HEK293 (cell line): ENCODE results near the gene C2CD4C.
A peak's percentile ranks its signal among the peaks of the same experiment; 100 is the strongest.
"Not testable (repeated sequence)": the region's sequence is repeated elsewhere in the genome, so short reads cannot be mapped to it uniquely, and the experiment has no call there.

Experiments
- CTCF ChIA-PET: fragments of 350-600 bp; formaldehyde crosslinking; extraction: SDS; loops from one replicate; lab custom pipeline; 2021; ENCODE audit warnings: antibody characterized with exemption; lab: Yijun Ruan, JAX
- POLR2A ChIA-PET: fragments of 300-600 bp; formaldehyde crosslinking; extraction: SDS; loops from one replicate; lab custom pipeline; 2020; ENCODE audit warnings: antibody characterized with exemption, inconsistent platforms; lab: Yijun Ruan, JAX
- H3K27ac ChIP-seq: fragments of 200-500 bp; sonication (Bioruptor generic); 2 replicates; pipeline ENCODE4 v1.5.1; 2014; ENCODE audit warnings: low read depth, low read length, control low read depth, inconsistent platforms; ENCODE audit errors: extremely low read depth
- H3K36me3 ChIP-seq, 2 experiments: fragments of 200-500 bp in 1 of 2; sonication (Bioruptor generic) in 1 of 2; 1 replicate in 1 of 2; 2 replicates in 1 of 2; pipeline ENCODE4 v1.5.1; 2014 to 2017; ENCODE audit warnings: inconsistent platforms in 2 of 2, low read length in 2 of 2; ENCODE audit not compliant: control insufficient read depth in 2 of 2, insufficient read depth in 1 of 2
- H3K4me1 ChIP-seq: fragments of 200-500 bp; sonication (Bioruptor generic); 2 replicates; pipeline ENCODE4 v1.5.1; 2014; ENCODE audit warnings: mild to moderate bottlenecking, low read length, inconsistent platforms; ENCODE audit not compliant: control insufficient read depth, insufficient read depth
- H3K4me3 ChIP-seq: 2 replicates; pipeline ENCODE4 v1.5.1; 2011; ENCODE audit warnings: low read depth, mild to moderate bottlenecking, control low read depth, low read length, moderate library complexity
- H3K9me3 ChIP-seq: fragments of 200-500 bp; sonication (Bioruptor generic); 2 replicates; pipeline ENCODE4 v1.5.1; 2014; ENCODE audit warnings: low read depth, low read length, inconsistent platforms; ENCODE audit not compliant: control insufficient read depth, insufficient read depth
- BCL11A ChIP-seq: fragments of 450-650 bp; formaldehyde crosslinking; IDR thresholded peaks from 2 replicates; pipeline ENCODE4 v1.5.1; 2016; ENCODE audit warnings: low read depth, missing biosample characterization, missing genetic modification characterization
- GLI4 ChIP-seq: fragments of 450-650 bp; formaldehyde crosslinking; IDR thresholded peaks from 2 replicates; pipeline ENCODE4 v1.5.1; 2016; ENCODE audit warnings: missing biosample characterization, missing genetic modification characterization
- KLF9 ChIP-seq: fragments of 450-650 bp; formaldehyde crosslinking; IDR thresholded peaks from 2 replicates; pipeline ENCODE4 v1.5.1; 2016; ENCODE audit warnings: missing biosample characterization, missing genetic modification characterization, low read depth
- SCRT2 ChIP-seq: fragments of 450-650 bp; formaldehyde crosslinking; IDR thresholded peaks from 2 replicates; pipeline ENCODE4 v1.5.1; 2016; ENCODE audit warnings: missing biosample characterization, missing genetic modification characterization
- SP7 ChIP-seq: fragments of 450-650 bp; formaldehyde crosslinking; IDR thresholded peaks from 2 replicates; pipeline ENCODE4 v1.5.1; 2016; ENCODE audit warnings: missing biosample characterization, missing genetic modification characterization
- ZBTB21 ChIP-seq: fragments of 450-650 bp; formaldehyde crosslinking; IDR thresholded peaks from 2 replicates; pipeline ENCODE4 v1.5.1; 2017; ENCODE audit warnings: missing biosample characterization, missing genetic modification characterization
- ZNF423 ChIP-seq: fragments of 450-650 bp; formaldehyde crosslinking; IDR thresholded peaks from 2 replicates; pipeline ENCODE4 v1.5.1; 2016; ENCODE audit warnings: missing biosample characterization, missing genetic modification characterization
- ZNF510 ChIP-seq: fragments of 450-650 bp; formaldehyde crosslinking; IDR thresholded peaks from 2 replicates; pipeline ENCODE4 v1.5.1; 2018; ENCODE audit warnings: mild to moderate bottlenecking, missing genetic modification characterization, missing biosample characterization; ENCODE audit not compliant: insufficient replicate concordance
- ZXDB ChIP-seq: fragments of 450-650 bp; formaldehyde crosslinking; IDR thresholded peaks from 2 replicates; pipeline ENCODE4 v1.5.1; 2016; ENCODE audit warnings: missing biosample characterization, missing genetic modification characterization
- TF ChIP-seq, protein P1 (sequence below): fragments of 450-650 bp; formaldehyde crosslinking; IDR thresholded peaks from 2 replicates; pipeline ENCODE4 v1.5.1; 2017; ENCODE audit warnings: missing biosample characterization, missing genetic modification characterization
- TF ChIP-seq, protein P2 (sequence below): fragments of 450-650 bp; formaldehyde crosslinking; IDR thresholded peaks from 2 replicates; pipeline ENCODE4 v1.5.1; 2016; ENCODE audit warnings: missing biosample characterization, missing genetic modification characterization
- TF ChIP-seq, protein P3 (sequence below): fragments of 450-650 bp; formaldehyde crosslinking; IDR thresholded peaks from 2 replicates; pipeline ENCODE4 v1.5.1; 2017; ENCODE audit warnings: missing biosample characterization, missing genetic modification characterization

The C2CD4C gene

DNA sequence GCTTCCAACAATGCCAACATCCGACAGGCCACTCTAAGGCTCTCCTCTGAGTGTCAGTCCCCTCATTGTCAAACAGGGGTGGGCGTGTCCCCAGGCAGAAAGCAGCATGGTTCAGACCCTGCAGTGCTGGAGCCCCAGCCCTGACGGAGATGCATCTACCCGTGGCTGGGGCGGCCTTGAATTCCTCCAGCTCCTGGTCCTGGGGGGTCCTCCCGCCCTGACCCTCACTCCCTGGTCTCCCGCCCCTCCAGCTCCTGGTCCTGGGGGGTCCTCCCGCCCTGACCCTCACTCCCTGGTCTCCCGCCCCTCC lies 13.9 kb upstream of the C2CD4C start:
- CTCF ChIA-PET, H3K4me3 ChIP-seq, H3K4me1 ChIP-seq, POLR2A ChIA-PET, H3K9me3 ChIP-seq, H3K27ac ChIP-seq: not testable (repeated sequence)
- H3K36me3 ChIP-seq = peaks cover 0 to 26% of the 10 kb centered on the region in 2 experiments; a peak in 1 of 3 replicates
- 0 out of 2 replicates have a peak, but pooled peaks have one; percentile 35 for TF ChIP-seq KLF9 (tag by site-specific recombination)

DNA sequence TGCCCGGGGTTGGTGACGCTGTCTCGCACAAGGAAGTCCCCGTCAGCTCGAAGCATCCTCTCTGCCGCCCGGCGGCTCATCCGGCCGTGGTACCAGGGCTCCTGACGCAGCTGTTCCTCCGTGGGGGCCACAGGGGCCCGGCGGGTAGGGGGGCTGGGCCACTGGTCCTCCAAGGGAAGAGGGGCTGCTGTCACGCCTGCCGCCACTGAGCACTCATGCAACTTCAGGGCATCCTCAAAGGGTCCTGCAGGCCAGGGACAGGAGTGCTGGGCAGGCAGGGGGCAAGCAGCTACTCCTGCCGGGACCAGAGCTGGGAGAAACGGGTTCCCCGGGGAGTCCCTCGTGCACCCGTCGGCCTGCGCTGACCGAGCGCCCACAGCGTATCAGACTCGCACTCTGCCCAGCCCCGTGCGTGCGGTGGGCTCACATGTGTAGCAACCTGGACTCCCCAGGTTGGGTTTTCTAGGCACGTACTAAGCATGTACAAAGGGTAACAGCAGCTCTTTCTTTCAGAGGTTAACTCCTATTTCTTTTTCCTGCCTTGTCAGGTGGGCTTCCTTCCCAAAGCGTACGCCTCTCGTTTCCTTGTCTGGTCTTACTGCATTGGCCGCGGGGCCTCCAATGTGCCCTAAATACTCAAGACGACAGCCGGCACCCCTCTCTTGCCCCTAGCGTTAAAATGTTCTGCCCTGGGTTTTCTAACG lies 13.4 kb upstream of the C2CD4C start:
- CTCF ChIA-PET = interaction anchor here (0.6 kb wide), 1 partner anchor 73 kb away, joined by 3 read pairs; no protein-coding TSS in a partner anchor
- Histone ChIP-seq H3K27ac (no peak overlapping the region), H3K9me3 (no peaks in the 10 kb centered on the region), H3K36me3 (peaks cover 0 to 25% of the 10 kb centered on the region in 2 experiments; a peak in 1 of 3 replicates), H3K4me3 (no peak overlapping the region), H3K4me1 (no peaks in the 10 kb centered on the region)
- TF ChIP-seq, protein P1, sequence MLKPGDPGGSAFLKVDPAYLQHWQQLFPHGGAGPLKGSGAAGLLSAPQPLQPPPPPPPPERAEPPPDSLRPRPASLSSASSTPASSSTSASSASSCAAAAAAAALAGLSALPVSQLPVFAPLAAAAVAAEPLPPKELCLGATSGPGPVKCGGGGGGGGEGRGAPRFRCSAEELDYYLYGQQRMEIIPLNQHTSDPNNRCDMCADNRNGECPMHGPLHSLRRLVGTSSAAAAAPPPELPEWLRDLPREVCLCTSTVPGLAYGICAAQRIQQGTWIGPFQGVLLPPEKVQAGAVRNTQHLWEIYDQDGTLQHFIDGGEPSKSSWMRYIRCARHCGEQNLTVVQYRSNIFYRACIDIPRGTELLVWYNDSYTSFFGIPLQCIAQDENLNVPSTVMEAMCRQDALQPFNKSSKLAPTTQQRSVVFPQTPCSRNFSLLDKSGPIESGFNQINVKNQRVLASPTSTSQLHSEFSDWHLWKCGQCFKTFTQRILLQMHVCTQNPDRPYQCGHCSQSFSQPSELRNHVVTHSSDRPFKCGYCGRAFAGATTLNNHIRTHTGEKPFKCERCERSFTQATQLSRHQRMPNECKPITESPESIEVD (tag by site-specific recombination) = no peak
- TF ChIP-seq, protein P2, sequence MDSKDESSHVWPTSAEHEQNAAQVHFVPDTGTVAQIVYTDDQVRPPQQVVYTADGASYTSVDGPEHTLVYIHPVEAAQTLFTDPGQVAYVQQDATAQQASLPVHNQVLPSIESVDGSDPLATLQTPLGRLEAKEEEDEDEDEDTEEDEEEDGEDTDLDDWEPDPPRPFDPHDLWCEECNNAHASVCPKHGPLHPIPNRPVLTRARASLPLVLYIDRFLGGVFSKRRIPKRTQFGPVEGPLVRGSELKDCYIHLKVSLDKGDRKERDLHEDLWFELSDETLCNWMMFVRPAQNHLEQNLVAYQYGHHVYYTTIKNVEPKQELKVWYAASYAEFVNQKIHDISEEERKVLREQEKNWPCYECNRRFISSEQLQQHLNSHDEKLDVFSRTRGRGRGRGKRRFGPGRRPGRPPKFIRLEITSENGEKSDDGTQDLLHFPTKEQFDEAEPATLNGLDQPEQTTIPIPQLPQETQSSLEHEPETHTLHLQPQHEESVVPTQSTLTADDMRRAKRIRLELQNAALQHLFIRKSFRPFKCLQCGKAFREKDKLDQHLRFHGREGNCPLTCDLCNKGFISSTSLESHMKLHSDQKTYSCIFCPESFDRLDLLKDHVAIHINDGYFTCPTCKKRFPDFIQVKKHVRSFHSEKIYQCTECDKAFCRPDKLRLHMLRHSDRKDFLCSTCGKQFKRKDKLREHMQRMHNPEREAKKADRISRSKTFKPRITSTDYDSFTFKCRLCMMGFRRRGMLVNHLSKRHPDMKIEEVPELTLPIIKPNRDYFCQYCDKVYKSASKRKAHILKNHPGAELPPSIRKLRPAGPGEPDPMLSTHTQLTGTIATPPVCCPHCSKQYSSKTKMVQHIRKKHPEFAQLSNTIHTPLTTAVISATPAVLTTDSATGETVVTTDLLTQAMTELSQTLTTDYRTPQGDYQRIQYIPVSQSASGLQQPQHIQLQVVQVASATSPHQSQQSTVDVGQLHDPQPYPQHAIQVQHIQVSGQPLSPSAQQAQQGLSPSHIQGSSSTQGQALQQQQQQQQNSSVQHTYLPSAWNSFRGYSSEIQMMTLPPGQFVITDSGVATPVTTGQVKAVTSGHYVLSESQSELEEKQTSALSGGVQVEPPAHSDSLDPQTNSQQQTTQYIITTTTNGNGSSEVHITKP (tag by site-specific recombination) = peak; percentile 71
- POLR2A ChIA-PET = interaction anchor here (0.6 to 1.0 kb wide), 2 partner anchors 10 to 442 kb away, joined by 3 to 6 read pairs; no protein-coding TSS in a partner anchor

DNA sequence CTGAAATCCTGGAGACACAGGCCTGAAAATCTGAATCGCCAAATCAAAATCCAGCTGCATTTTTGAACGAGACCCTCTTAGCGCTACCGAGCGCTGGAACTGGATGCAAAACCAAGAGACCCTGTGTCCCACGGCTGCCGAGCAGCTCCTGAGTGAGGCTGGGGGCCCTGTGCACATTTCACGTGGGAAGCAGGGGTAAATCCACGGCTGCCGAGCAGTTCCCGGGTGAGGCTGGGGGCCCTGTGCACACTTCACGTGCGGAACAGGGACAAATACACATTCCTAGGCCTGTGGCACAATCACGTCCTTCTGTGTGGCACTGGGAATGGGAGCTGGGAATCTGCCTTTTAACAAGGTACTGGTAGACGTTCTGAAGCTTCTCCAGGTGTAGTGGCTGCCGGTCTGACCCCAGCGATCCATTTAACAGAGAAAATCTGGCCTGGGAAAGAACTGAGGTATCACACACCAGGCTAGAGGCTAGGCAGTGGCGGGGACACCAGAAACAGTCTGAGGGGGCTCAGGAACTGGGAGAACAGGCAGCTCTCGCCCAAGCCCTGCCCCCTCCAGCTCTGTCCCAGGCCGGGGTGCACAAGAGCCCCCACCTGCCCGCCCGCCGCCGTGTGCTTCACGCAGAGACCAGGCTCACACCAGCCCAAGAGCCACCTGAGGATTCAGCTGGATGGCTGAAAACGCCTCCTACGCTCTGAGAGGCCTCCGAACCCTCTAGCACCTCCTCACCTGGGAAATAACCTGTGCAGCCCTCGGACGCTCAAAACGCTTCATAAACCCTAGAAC lies 11.0 kb upstream of the C2CD4C start:
- no peaks in the 10 kb centered on the region for H3K9me3 ChIP-seq
- no peak for TF ChIP-seq ZNF510
- TF ChIP-seq SCRT2 (tag by site-specific recombination) = 0 out of 2 replicates have a peak, but pooled peaks have one; percentile 10
- H3K27ac ChIP-seq = no peak overlapping the region
- no peaks in the 10 kb centered on the region for H3K4me1 ChIP-seq
- H3K36me3 ChIP-seq = peaks cover 0 to 28% of the 10 kb centered on the region in 2 experiments; a peak in 1 of 3 replicates
- ChIA-PET POLR2A (interaction anchor here (0.6 kb wide), 1 partner anchor 983 kb away, joined by 3 read pairs; no protein-coding TSS in a partner anchor), CTCF (interaction anchor here (0.6 kb wide), 1 partner anchor 55 kb away, joined by 3 read pairs; no protein-coding TSS in a partner anchor)
- H3K4me3 ChIP-seq = no peak overlapping the region

DNA sequence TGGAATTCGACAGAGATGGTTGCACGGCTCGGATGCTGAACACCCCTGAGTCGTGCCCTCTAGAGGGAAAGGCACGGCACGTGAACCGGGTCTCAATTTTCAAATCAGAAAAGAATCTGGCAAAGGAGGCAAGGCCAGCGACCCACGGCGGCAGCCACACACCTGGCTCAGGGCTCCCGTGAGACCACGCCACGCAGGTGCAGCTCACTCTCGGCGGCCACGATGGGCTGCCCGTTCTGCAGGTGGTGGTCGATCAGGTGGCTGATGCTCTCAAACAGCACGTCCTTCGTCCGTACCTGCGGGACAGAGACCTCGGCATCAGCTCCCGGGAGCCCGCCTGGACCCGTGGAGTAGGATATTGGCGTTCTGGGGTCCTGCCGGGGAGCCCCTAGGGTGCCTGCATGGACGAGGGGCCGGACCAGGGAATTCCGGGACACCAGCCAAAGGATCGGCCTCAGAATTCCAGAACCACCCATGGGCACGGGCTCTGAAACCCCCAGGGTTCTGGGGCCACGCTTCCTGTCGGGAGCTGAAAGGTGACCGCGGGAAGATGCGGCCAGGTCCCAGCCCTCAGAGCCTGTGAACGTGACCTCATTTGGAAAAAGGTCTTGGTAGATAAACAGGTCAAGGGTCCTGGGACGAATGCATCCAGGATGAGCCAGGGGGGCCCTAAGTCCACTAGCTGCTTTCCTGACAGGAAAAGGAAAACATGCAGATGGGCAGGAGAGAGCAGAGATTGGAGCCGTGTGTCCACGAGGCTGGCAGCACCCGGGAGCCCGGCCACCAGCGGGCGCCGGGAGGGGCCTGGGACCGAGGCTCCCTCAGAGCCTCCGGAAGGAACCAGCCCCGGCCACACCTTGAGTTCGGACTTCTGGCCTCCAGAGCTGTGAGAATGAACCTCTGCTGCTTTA lies 10.1 kb upstream of the C2CD4C start:
- TF ChIP-seq SP7 (tag by site-specific recombination) (no peak), GLI4 (tag by site-specific recombination) (no peak), BCL11A (no peak), ZNF423 (no peak), ZXDB (tag by site-specific recombination) (no peak), ZBTB21 (tag by site-specific recombination) (no peak)
- TF ChIP-seq, protein P3, sequence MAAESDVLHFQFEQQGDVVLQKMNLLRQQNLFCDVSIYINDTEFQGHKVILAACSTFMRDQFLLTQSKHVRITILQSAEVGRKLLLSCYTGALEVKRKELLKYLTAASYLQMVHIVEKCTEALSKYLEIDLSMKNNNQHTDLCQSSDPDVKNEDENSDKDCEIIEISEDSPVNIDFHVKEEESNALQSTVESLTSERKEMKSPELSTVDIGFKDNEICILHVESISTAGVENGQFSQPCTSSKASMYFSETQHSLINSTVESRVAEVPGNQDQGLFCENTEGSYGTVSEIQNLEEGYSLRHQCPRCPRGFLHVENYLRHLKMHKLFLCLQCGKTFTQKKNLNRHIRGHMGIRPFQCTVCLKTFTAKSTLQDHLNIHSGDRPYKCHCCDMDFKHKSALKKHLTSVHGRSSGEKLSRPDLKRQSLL = no peak
- H3K27ac ChIP-seq = no peak overlapping the region
- peaks cover 0 to 24% of the 10 kb centered on the region in 2 experiments; a peak in 1 of 3 replicates for H3K36me3 ChIP-seq
- no peak overlapping the region for H3K4me3 ChIP-seq
- ChIA-PET CTCF (interaction anchor here (0.6 kb wide), 1 partner anchor 54 kb away, joined by 3 read pairs; no protein-coding TSS in a partner anchor), POLR2A (no interaction called here)
- no peaks in the 10 kb centered on the region for H3K4me1 ChIP-seq
- H3K9me3 ChIP-seq = no peaks in the 10 kb centered on the region
